B cell (primary cell): ENCODE results near the gene CDH1. TPM values are rescaled to one million over a fixed set of nuclear protein-coding genes. Genes with fewer than 3 reads are reported as not detected.

Experiments
- ATAC-seq: fragments of 200-7000 bp; cut with Tn5 transposase; one replicate; pipeline ENCODE4 v1.10.0; 2021; ENCODE audit warnings: low read depth, mild to moderate bottlenecking, moderate number of reproducible peaks, moderate library complexity
- CTCF ChIA-PET: fragments of 350-600 bp; sonication (Branson Sonifier 250); formaldehyde crosslinking; loops from one replicate; lab custom pipeline; 2021; ENCODE audit warnings: antibody characterized with exemption, inconsistent platforms; lab: Charles Lee
- POLR2A ChIA-PET: fragments of 350-600 bp; sonication (Branson Sonifier 250); formaldehyde crosslinking; loops from one replicate; lab custom pipeline; 2021; ENCODE audit warnings: antibody characterized with exemption; lab: Charles Lee
- DNase-seq: peaks from one replicate; pipeline ENCODE4 v3.0.0; 2013
- H2AFZ ChIP-seq: 2 replicates; pipeline ENCODE4 v1.6.1; 2012; ENCODE audit warnings: mild to moderate bottlenecking, low read depth, low read length; ENCODE audit not compliant: insufficient read depth, poor library complexity, severe bottlenecking
- H3K27ac ChIP-seq, 2 donors: 1 replicate in 1 of 2; 2 replicates in 1 of 2; pipeline ENCODE4 v1.5.1; 2012 to 2013; ENCODE audit warnings: low read length in 2 of 2, mild to moderate bottlenecking in 2 of 2, moderate library complexity in 1 of 2
- H3K27me3 ChIP-seq, 4 experiments: fragments of 200-600 bp in 1 of 4; sonication (generic) in 1 of 4; replicated peaks in 1 of 4; 1 replicate in 2 of 4; 2 replicates in 2 of 4; pipeline versions ENCODE4 v1.6.1 to v1.7.0; 2013 to 2016; ENCODE audit warnings: low read length in 3 of 4, mild to moderate bottlenecking in 2 of 4, mixed read lengths in 1 of 4, moderate library complexity in 1 of 4; ENCODE audit not compliant: insufficient read depth in 4 of 4, control insufficient read depth in 3 of 4; ENCODE audit errors: control extremely low read depth in 1 of 4
- H3K36me3 ChIP-seq, 2 experiments: replicated peaks in 1 of 2; 1 replicate in 1 of 2; 2 replicates in 1 of 2; pipeline versions ENCODE4 v1.6.1 to v1.7.1; 2013; ENCODE audit warnings: low read length in 1 of 2; ENCODE audit not compliant: insufficient read depth in 2 of 2, control insufficient read depth in 1 of 2; ENCODE audit errors: control extremely low read depth in 1 of 2, extremely low read depth in 1 of 2
- H3K4me1 ChIP-seq, 2 donors: fragments of 200-600 bp in 1 of 2; sonication (generic) in 1 of 2; 1 replicate in 1 of 2; 2 replicates in 1 of 2; pipeline versions ENCODE4 v1.5.1 to v1.6.1; 2013 to 2017; ENCODE audit warnings: low read length in 2 of 2; ENCODE audit not compliant: control insufficient read depth in 2 of 2, insufficient read depth in 2 of 2
- H3K4me2 ChIP-seq: replicated peaks from 2 replicates; pipeline ENCODE3; 2012; ENCODE audit warnings: mild to moderate bottlenecking, low read depth, low read length; ENCODE audit not compliant: poor library complexity, severe bottlenecking
- H3K4me3 ChIP-seq, 5 experiments: fragments of 200-600 bp in 1 of 5; sonication (generic) in 1 of 5; 1 replicate in 3 of 5; 2 replicates in 2 of 5; pipeline versions ENCODE4 v1.5.1 to v1.7.0; 2011 to 2016; ENCODE audit warnings: low read length in 4 of 5, mild to moderate bottlenecking in 4 of 5, low read depth in 2 of 5, control low read depth in 1 of 5, moderate library complexity in 1 of 5; ENCODE audit not compliant: insufficient read depth in 1 of 5; ENCODE audit errors: control extremely low read depth in 1 of 5, extremely low read depth in 1 of 5
- H3K79me2 ChIP-seq: fragments of 200-600 bp; sonication (generic); one replicate; pipeline ENCODE4 v1.6.0; 2016; ENCODE audit warnings: low read length; ENCODE audit not compliant: control insufficient read depth, insufficient read depth
- H3K9ac ChIP-seq: fragments of 200-600 bp; sonication (generic); 2 replicates; pipeline ENCODE4 v1.6.1; 2017; ENCODE audit warnings: mild to moderate bottlenecking, low read length, moderate library complexity
- H3K9me3 ChIP-seq, 3 donors: one replicate each; pipeline versions ENCODE4 v1.6.1 to v1.7.1; 2013; ENCODE audit warnings: low read length in 2 of 3; ENCODE audit not compliant: control insufficient read depth in 2 of 3, insufficient read depth in 1 of 3; ENCODE audit errors: control extremely low read depth in 1 of 3
- H4K20me1 ChIP-seq: 2 replicates; pipeline ENCODE4 v1.6.0; 2012; ENCODE audit warnings: mild to moderate bottlenecking, low read length; ENCODE audit not compliant: insufficient read depth, control insufficient read depth, poor library complexity, severe bottlenecking
- H3K27ac Mint-ChIP-seq: one replicate; pipeline ENCODE4 v1.8.0; 2021; ENCODE audit warnings: mixed read lengths
- H3K27me3 Mint-ChIP-seq: one replicate; pipeline ENCODE4 v1.8.0; 2021; ENCODE audit warnings: mixed read lengths
- H3K4me1 Mint-ChIP-seq: one replicate; pipeline ENCODE4 v1.8.0; 2021; ENCODE audit warnings: mixed read lengths
- H3K4me3 Mint-ChIP-seq: one replicate; pipeline ENCODE4 v1.8.0; 2021; ENCODE audit warnings: mixed read lengths
- H3K9me3 Mint-ChIP-seq: one replicate; pipeline ENCODE4 v1.8.0; 2022; ENCODE audit warnings: mixed read lengths; ENCODE audit not compliant: insufficient read depth
- EZH2 ChIP-seq: IDR thresholded peaks from 2 replicates; pipeline ENCODE4 v1.6.1; 2012; ENCODE audit warnings: borderline replicate concordance, low read depth, mild to moderate bottlenecking, moderate library complexity, low read length; ENCODE audit not compliant: insufficient read depth, poor library complexity, severe bottlenecking
- WGBS: methylation state at CpG from one replicate; pipeline ENCODE4 v1.1.5; 2013; ENCODE audit warnings: missing lambda C conversion rate; ENCODE audit not compliant: insufficient coverage; 5-methylcytosine and 5-hydroxymethylcytosine counted together
- intact Hi-C: fragments of 100-400 bp; cut with micrococcal nuclease; formaldehyde crosslinking; loops from one replicate; pipeline ENCODE4 v1.10.0; 2022
- polyA plus RNA-seq: library from polyadenylated mRNA; depleted of rRNA; stranded (reverse); fragments of >200 nt; gene quantifications from 2 replicates; pipeline ENCODE4 v1.2.3, GENCODE V29; 2012
- total RNA-seq, 2 donors: library from RNA; stranded (reverse); fragments of 120-200 nt in 1 of 2; gene quantifications; 1 replicate in 1 of 2; 2 replicates in 1 of 2; pipeline versions ENCODE4 v1.2.3 to v1.2.4, GENCODE V29; 2013 to 2022
- TF ChIP-seq, protein P1 (sequence below): fragments of 200-600 bp; IDR thresholded peaks from one replicate; pipeline ENCODE4 v1.8.0; 2022; ENCODE audit warnings: antibody characterized with exemption, mild to moderate bottlenecking

Gene CDH1
- total and polyA plus RNA-seq, 2 donors (not counting 1 experiment from before 2014, with no cell fraction given): 2.0 TPM; not detected in 1

DNA sequence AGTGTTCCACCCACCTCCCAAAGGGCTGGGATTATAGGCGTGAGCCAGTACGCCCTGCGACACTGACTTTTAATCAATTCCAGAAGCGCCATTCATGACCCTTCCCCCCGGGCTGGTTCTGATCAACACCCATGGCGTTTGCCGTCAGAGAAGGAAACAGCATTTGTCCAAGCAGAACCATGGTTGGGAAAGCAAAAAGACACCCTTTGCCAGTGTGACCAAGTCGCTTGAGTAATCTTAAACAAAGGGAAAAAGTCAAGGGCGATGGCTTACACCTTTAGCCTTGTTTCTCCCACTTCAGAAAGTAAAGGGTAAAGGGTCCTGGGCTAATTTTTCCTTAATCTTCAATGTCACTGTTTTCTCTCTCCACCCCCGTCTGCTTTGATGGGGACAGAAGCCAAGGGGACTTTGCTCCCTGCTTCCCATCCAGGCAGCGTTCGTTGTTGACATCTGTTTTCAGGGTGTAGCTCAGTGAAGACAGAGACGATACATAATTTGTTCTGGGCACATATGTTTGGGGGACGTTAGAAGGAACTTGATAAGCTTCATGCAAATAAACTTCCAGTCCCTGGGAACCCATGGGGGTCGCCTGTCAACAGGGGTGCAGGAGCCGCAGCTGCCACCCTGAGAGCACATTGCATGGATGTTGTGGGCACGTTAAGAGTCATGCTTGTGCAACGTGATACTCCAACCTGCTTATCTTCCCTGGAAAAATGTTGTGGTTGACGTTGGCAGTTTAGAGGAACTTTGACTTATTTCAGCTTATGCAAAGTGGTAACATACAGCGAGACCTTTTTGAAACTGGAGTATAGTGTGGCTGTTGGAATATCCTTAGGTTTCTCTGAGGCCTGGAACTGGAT, 55.6 kb downstream of the CDH1 start:
- Histone ChIP-seq H2AFZ (no peak overlapping the region), H3K4me3 (no peak overlapping the region), H3K27ac (no peak overlapping the region), H3K4me1 (no peaks in the 10 kb centered on the region), H3K9me3 (no peaks in the 10 kb centered on the region), H3K27me3 (peaks cover 0 to 5% (median 0%) of the 10 kb centered on the region in 4 experiments), H3K36me3 (no peaks in the 10 kb centered on the region), H3K79me2 (no peaks in the 10 kb centered on the region), H3K9ac (no peak overlapping the region), H4K20me1 (no peaks in the 10 kb centered on the region), H3K4me2 (no peak overlapping the region)
- ChIA-PET POLR2A (no interaction called here), CTCF (no interaction called here)
- WGBS: 53% methylated on average over 16 of the region's 20 CpGs
- peaks cover 4% of the 10 kb centered on the region for H3K27me3 Mint-ChIP-seq
- H3K27ac Mint-ChIP-seq: no peak overlapping the region
- intact Hi-C loops: loop anchor here (10.0 kb wide), 1 partner anchor 48 kb away; no protein-coding TSS in a partner anchor
- no peak for TF ChIP-seq EZH2
- TF ChIP-seq, protein P1, sequence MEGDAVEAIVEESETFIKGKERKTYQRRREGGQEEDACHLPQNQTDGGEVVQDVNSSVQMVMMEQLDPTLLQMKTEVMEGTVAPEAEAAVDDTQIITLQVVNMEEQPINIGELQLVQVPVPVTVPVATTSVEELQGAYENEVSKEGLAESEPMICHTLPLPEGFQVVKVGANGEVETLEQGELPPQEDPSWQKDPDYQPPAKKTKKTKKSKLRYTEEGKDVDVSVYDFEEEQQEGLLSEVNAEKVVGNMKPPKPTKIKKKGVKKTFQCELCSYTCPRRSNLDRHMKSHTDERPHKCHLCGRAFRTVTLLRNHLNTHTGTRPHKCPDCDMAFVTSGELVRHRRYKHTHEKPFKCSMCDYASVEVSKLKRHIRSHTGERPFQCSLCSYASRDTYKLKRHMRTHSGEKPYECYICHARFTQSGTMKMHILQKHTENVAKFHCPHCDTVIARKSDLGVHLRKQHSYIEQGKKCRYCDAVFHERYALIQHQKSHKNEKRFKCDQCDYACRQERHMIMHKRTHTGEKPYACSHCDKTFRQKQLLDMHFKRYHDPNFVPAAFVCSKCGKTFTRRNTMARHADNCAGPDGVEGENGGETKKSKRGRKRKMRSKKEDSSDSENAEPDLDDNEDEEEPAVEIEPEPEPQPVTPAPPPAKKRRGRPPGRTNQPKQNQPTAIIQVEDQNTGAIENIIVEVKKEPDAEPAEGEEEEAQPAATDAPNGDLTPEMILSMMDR: no peak
- no peaks in the 10 kb centered on the region for H3K9me3 Mint-ChIP-seq
- ATAC-seq (no peak), DNase-seq (no peak)
- H3K4me1 Mint-ChIP-seq: no peaks in the 10 kb centered on the region
- H3K4me3 Mint-ChIP-seq: no peak overlapping the region

DNA sequence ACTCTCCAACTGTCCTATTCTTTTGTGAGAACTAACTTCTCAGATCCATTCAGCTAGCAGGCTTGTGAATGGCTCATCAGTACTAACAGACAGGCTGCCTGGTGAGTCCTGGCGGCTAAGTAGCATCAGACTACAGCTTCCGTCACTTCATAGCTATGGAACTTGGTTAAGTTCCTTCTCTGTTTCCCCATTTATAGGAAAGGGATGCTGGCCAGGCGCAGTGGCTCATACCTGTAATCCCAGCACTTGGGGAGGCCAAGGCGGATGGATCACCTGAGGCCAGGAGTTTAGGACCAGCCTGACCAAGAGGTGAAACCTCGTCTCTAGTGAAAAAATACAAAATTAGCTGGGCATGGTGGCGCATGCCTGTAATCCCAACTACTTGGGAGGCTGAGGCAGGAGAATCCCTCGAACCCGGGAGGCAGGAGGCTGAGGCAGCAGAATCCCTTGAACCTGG, 56.3 kb downstream of the CDH1 start:
- DNase-seq (no peak), ATAC-seq (no peak)
- Histone ChIP-seq H3K9me3 (no peaks in the 10 kb centered on the region), H3K27me3 (peaks cover 0 to 5% (median 0%) of the 10 kb centered on the region in 4 experiments), H3K79me2 (no peaks in the 10 kb centered on the region), H3K4me1 (no peaks in the 10 kb centered on the region), H3K27ac (no peak overlapping the region), H4K20me1 (no peaks in the 10 kb centered on the region), H3K9ac (no peak overlapping the region), H3K36me3 (no peaks in the 10 kb centered on the region), H2AFZ (no peak overlapping the region), H3K4me2 (no peak overlapping the region), H3K4me3 (no peak overlapping the region)
- peaks cover 4% of the 10 kb centered on the region for H3K27me3 Mint-ChIP-seq
- no peaks in the 10 kb centered on the region for H3K9me3 Mint-ChIP-seq
- no peaks in the 10 kb centered on the region for H3K4me1 Mint-ChIP-seq
- ChIA-PET POLR2A (no interaction called here), CTCF (no interaction called here)
- 93% methylated on average over 8 of the region's 8 CpGs for WGBS
- intact Hi-C loops: loop anchor here (10.0 kb wide), 1 partner anchor 49 kb away; no protein-coding TSS in a partner anchor
- no peak for TF ChIP-seq EZH2
- TF ChIP-seq, protein P1: no peak
- no peak overlapping the region for H3K4me3 Mint-ChIP-seq
- H3K27ac Mint-ChIP-seq: no peak overlapping the region
